NCI-H146 (cell line): ENCODE results near the gene CBR4.
"Not testable (repeated sequence)": the region's sequence is repeated elsewhere in the genome, so short reads cannot be mapped to it uniquely, and the experiment has no call there.

Experiments used
- DNase-seq: peaks from one replicate; lab custom pipeline; 2025; lab: John Stamatoyannopoulos, UW

Gene CBR4

DNA sequence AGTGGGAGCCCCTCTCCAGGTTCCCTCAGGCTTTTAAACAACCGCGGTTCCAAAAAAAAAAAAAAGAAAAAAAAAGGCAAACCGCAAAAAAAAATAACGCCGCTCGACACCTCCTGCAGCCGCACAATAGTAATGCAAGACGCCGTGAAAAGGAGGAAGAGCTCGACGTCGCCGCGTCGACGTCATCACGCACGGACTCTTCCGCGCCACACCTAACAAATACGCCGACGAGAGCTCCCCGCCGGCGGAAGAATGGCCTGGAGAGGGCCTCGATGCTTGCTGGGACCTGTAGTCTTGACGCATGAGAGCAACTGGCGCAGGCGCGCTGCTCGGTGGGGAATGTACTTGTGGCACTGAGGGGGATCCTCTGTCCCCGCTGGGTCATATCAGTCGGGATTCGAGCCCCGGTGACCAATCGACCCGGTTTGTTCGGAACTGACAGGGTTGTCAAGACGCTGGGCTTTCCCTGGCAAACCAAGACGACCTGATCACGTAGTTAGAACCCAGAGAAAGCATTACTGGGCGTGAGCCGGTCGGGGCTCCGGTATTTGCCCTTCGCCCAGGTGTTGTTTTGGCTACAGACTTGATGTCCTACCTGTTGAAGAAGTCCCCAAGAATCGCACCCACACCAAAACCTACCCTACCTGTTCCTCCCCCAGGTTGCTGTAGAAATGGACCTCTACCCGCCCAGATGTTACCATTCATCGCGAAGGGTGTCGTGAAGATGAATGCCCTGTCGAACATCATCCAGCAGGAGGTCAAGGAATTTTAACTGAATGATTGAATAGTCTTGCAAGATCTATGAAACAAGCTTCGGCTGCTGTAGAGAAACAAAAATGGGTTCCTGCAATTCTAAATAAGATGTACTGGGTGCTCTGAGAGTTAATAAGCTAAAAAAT, at the start of gene CBR4:
Gene CBR4 (minus strand): TSS at position 131 of the 899 bp plus-strand sequence. CDS start 166 bp downstream, outside the sequence.
- DNase-seq, result peak; percentile 94

DNA sequence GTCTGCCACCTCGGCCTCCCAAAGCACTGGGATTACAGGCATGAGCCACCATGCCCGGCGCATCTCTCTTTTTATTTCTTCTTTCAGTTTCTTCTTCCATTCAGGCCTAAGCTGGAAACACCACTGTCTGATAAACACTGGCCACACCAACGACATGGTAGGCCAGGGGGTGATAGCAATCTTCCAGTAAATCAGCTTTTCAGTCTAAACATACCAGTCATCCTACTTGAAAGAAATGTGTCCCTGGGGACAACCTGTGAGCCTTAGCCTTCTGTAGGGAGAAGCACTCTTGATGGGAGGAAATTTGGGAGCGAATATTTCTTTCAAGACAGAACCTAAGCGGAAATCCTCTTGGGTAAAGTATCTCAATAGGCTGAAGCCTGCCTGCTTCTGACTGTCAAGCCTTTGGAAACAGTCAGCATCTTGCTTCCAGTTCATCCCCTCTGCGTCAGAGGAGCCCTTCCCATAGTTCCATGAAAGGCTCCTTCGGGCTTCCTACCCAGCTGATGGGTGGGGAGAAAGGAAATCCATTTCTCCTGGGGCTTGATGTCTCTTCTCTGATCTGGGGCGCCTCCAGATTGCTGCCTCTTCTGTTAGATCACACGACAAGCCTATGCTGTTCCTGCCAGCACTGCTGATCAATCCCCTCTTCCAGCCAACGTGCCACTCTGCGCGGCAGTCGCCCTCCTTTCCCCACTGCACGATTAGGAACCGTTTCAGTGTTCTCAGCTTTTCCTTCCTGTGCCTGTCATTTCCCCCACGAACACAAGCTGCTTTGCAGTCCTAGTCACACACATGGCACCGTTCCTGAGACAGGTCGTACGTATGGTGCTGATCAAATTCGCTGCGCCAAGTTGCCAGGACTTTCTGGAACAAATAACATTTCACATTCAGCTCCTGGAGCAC, 49.5 kb upstream of the CBR4 start:
- DNase-seq, result no peak

DNA sequence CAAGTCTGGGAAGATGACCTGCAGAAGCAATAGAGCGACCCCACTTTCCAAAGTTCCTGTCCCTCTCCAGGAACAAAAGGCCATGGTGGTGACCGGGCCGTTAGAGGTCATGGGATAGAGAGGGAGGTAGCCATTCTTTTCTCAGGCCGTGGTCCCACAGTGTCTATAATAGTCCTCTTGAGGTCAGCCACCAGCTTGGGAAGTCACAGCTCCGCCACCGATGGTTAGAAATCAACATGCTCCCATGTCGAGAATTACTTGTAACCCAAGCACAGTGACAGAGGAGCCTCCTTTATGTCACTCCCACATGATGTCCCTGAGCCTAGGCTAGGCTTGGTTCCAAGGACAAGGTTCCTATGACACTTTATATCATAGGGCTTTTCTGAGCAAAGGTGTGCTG, 48.3 kb upstream of the CBR4 start:
- DNase-seq, result no peak

DNA sequence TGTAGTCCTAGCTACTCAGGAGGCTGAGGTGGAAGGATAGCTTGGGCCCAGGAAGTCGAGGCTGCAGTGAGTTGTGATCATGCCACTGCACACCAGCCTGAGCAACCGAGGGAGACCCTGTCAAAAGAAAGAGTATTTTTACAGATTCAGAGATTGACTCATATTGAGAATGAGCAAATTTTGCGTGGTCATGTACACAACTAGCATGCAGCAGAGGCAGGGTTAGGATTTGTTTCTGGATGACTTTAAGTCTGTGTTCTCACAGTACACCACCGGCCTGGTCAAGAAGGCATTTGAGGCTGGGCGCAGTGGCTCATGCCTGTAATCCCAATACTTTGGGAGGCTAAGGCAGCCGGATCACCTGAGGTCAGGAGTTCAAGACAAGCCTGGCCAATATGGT, 44.8 kb upstream of the CBR4 start:
- DNase-seq, result no peak

DNA sequence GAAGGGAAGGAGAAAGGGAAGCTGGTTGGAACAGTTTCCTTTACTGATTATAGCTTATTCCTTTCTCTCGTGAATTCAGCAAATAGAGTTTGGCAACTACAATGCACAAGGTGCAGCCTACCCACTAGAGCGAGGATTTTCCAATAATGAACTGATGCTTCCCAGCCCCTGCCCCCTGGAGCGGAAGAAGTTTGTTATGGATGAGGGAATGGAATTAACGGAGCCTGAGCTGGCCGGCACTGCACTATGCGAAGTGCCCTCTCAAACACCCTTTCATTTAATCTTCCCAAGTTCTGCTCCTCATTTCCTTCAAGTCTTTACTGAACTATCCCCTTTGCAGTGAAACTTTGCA, 42.5 kb upstream of the CBR4 start:
- DNase-seq, result no peak

DNA sequence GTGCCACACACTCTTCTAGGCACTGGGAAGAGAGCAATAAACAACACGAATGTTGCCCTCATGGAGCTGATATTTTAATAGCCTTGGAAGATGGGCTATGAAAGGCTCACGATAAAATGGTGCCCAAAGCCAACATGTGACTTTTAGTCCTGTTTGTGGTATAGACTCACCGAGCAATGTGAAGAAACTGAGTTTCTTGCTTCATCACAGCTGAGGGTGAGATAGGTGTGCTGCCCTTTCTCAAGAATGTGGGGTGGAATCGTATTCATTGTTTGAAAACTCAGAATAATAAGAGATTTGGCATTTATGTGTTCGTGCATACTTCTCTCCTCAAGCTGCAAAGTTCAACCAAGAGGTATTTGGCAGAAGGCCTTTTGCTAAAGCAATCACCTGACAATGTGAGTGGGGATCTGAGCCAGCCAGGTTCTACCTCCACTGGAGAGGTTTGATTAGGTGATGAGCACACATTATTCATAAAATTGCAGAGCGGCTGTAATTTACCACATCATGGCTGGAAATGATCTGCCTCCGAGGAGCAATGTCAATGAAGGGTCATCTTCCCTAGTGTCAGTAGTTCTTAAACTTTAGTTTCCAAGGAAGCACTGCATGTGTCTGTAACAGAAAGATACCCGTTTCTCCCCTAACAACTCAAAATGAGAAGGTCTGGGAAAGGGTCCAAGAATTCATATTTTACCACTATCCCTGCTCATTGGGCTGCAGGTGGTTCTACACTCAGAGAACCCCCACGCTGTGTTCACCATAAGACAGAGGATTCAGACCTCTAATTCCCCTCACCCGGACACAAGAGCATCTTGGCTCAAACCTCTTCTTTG, 41.9 kb upstream of the CBR4 start:
- DNase-seq, result no peak

DNA sequence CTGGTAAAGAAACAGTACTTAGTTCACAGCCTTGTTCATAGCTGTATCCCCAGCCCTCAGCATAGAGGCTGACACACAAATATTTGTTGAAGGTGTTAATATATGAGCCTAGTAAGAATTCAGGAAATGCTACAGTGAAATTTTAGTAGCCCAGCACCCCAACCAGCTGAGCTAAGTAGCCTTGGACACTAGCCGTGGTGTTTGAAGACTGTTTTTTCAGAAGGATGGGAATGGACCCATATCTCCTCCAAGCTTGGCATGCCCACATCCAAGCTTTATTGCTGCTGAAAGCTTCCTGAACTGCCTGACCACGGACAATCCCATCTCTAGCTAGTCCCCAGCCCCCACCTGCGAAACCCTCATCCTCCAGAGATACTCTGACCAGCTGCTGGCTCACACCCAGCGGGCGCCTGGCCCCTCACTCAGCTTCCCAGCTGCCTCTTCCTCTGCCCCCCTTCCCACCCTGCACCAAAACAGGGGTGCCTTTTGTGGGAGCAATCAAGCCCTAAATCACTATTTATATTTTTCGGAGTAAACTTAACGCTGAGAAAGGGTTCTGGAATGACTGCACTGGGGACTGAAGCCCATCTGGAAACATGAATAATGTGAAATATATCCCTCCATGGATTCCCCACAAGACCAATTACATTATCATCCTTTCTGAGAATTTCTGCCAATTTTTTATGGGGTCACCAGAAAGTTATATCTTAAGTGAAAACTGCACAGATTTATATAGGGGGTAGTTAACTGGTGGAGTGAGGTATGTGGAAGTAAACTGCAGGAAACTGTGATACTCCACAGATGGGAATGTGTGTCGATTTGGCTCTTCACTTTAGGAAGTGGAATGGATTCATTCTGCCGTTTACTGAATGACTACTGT, 41.1 kb upstream of the CBR4 start:
- DNase-seq, result no peak

DNA sequence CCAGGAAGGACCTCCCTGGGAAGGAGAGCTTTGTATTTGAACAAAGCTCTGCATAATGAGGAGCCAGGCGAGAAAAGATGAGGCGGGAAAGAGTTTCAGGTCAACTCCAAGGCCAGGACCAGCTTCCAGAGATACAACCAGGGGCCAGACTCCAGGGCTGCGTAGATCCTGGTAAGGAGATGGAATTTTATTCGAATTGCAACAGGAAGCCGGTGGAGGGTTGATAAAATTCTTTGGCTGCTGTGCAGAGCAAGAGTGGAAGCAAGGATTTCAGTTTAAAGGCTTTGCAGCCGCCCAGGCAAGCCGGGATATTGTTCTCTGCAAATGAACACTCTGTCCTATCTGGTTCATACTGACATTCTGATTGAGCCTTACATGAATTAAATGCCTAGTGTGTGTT, 40.2 kb upstream of the CBR4 start:
- DNase-seq, result no peak

DNA sequence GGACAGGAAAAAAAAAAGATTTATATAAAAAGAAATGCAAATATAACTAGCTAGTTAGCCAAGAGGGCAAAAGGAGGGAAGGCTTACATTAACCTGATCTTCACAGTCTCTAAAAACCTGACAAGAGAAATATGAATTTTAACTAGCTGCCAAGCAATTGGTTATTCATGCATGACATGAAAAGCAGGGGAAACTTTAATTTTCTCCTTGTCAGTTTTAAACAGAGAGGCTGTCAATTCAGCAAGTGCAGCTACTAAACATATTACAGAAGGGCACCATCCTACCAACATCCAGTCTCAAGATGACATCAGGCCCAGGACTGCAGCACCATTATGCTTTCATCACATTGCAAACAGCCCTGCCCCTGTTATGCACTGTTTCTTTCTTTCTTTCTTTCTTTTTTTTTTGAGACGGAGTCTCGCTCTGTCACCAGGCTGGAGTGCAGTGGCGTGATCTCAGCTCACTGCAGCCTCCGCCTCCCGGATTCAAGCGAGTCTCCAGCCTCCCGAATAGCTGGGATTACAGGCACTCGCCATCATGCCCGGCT, 38.9 kb upstream of the CBR4 start:
- DNase-seq, result no peak

DNA sequence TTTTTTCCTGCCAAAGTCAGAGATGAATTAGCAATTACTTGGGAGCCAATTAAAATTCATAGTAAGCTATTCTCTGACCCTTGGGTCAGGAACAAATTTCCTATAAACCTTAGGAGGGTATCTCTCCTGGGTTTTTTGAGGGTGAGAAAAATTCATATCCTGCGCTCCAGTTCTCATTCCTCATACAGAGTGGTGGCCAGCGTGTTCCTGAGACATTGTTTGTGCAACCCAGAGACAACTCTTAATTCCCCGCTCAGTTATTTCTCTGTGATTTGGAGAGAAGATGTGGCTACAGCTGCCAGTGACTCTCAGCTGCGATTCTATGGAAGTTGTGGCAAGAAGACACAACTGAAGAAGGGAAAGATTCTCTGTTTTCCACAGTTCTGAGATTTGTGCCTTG, 37.9 kb upstream of the CBR4 start:
- DNase-seq, result no peak

DNA sequence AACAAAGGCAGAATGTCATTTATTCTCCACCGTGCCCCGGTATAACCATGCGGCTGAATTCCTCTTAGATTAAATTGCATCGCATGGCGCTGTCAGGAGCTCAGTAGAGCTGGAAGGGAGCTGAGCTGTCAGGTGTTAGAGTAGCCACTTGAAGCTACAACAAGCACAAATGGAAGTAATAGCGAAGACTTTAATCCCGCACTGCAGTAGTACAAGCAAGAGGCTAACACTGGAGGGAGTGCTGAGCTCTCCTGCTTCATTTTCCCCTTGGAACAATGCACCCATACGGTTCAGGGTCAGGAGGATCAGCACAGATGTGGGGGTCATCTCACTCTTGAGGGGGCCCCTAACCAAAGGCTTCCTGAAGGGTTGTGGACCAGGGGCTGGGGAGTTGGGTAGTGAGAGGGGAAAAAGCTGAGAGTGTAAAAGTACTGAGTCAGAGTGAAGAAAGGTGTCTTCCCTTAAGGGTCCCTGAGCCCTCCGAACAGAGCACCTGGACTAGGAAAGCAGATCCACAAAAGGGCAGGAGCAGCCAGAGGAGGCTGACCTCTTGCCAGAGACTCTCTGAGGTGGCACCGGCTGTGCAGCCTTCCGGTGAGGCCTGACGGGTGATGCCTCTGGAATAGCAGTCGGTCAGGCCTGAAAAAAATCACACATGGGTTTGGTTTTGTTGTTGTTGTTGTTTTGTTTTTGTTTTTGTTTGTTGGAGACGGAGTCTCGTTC, 36.0 kb upstream of the CBR4 start:
- DNase-seq, result no peak

DNA sequence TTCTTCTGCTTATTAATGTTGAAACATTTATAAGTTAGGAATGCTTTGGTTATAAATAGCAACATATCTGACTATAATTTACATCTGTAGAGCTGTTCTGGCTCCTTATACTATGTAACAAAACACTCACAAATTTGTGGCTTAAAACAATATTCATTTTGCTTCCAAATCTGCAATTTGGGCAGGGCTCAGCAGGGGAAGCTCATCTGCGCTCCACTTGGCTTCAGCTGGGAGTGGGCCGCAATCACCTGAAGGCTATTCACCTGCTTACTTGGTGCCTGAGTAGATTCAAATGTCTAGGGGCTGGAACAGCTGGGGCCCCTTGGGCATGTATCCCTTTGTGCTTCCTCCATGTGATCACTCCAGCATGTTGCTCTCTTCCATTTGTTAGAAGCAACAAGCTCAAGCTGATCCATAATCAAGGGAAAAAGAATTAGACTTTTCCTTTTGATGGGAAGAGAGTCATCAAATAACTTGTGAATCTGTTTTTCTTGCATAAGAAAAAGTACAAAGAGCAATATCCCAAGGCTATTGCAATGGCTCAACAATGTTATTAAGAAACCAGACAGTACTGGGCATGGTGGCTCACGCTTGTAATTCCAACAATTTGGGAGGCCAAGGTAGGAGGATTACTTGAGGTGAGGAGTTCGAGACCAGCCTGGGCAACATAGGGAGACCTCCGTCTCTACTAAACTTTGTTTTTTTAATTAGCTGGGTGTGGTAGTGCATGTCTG, 34.8 kb upstream of the CBR4 start:
- DNase-seq, result no peak

DNA sequence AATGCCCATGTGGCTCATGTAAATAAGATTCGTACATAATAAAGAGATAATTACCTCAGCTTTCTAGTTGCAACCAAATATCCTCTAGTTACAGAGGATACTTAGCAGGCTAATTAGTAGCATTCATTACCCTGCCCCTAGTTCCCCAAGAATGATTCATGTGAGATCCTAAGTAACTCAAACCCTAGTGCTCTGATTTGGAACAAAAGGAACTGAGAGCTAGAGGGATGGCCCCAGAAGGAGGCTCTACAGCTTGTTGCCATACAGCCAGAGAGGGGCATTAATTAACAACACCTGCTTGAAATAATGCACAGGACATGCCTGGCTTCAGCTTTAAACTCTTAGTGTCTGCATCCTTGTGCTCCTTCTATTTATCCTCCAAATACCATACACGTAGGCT, 32.6 kb upstream of the CBR4 start:
- DNase-seq, result no peak

DNA sequence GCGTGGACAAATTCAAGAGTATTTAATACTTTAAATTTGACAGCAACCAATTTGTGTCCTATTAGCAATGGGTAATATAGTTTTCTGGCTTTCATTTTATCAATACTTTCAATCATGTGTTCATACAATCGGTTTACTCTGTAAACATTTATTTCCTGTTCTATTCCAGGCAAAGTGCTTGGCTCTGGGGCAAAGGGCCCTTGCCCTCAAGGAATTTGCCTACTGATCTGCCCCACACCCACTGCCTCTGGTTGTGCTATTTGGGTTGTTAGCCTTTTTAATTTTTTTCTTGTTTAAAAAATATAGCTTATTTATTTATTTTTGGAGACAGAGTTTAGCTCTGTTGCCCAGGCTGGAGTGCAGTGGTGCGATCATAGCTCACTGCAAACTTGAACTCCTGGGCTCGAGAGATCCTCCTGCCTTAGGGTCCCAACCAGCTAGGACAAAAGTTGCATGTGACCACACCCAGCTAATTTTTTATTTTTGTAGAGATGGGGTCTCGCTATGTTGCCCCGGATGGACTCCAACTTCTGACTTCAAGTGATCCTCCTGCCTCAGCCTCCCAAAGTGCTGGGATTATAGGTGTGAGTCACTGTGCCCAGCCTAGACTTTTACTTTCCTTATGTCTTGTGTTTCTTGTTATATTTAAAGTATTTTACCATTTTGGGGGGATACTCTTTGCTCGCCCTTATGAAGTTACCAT, 30.7 kb upstream of the CBR4 start:
- no peak for DNase-seq

DNA sequence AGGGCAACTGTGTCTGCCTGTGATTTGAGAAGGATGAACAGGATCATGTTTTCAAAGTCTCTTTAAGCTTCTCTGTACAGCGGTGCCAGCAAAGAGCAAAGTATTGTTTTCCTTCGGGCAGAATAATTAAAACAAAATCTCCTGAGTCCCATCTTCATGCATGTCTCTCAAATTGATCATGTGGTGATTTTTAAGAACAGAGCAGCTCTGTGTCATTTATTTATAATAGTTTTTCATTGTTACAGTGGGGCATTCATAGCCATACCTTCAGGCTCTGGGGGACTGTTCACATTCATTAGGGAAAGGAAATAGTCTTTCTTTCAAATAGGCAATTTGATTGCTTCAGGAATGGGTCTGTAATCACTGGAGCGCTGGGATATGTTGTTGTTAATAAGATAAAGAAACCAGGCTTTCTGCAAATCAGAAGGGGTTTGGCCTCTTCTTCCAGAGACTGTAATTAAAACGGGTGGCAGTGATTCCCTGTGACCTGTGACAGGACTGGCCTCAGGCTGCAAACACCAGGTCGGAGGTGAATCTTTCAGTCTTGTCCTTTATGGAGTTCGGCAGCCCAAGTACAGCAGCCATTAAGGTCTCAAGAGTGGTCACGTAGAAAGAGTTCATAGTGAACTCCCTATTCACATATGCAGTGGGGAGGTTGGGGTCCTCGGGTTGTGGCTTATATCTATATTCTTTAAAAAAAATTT, 29.3 kb upstream of the CBR4 start:
- DNase-seq, result no peak

DNA sequence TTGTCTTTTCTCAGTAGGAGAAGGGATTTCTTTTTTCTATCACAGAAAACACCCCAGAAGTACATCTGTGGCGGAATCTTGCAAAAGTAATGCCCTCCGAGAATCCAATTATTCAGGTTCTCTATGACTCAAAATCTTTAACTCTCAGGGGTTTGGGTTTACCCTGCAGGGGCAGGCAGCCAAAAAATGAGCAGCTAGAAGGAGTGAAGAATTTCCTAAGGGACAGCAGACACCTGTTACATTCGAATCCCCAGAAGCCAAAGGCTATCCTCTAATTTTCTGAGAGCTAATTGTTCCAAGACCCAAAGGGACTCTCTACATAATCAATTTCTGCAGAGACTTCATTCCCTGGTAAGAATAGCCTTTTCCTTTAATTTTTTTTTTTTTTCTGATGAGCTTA, 27.5 kb upstream of the CBR4 start:
- no peak for DNase-seq

DNA sequence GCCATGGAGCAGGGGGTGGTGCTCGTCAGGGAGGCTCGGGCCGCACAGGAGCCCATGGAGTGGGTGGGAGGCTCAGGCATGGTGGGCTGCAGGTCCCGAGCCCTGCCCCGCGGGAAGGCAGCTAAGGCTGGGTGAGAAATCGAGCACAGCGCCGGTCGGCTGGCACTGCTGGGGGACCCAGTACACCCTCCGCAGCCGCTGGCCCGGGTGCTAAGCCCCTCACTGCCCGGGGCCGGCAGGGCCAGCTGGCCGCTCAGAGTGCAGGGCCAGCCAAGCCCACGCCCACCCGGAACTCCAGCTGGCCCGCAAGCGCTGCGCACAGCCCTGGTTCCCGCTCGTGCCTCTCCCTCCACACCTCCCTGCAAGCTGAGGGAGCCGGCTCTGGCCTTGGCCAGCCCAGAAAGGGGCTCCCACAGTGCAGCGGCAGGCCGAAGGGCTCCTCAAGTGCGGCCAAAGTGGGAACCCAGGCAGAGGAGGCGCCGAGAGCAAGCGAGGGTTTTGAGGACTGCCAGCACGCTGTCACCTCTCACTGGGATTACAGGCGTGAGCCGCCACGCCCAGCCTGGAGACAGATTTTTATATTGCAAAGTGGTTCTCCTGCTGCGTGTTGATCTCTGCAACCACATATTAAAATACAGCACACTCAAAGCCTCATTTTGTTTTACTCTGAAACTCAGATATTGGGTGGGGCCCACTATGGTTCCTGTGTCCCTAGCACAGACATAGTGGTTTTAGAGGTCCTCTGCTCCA, 26.0 kb upstream of the CBR4 start:
- not testable (repeated sequence) for DNase-seq
